Amygdala (tissue), 56 donors: ENCODE results near the gene CTRB1.
"Not testable (repeated sequence)": the region's sequence is repeated elsewhere in the genome, so short reads cannot be mapped to it uniquely, and the experiment has no call there.

Experiments
- DNase-seq, 56 donors: peaks; one replicate each; lab custom pipeline; 2025; lab: John Stamatoyannopoulos, UW

The CTRB1 gene

DNA sequence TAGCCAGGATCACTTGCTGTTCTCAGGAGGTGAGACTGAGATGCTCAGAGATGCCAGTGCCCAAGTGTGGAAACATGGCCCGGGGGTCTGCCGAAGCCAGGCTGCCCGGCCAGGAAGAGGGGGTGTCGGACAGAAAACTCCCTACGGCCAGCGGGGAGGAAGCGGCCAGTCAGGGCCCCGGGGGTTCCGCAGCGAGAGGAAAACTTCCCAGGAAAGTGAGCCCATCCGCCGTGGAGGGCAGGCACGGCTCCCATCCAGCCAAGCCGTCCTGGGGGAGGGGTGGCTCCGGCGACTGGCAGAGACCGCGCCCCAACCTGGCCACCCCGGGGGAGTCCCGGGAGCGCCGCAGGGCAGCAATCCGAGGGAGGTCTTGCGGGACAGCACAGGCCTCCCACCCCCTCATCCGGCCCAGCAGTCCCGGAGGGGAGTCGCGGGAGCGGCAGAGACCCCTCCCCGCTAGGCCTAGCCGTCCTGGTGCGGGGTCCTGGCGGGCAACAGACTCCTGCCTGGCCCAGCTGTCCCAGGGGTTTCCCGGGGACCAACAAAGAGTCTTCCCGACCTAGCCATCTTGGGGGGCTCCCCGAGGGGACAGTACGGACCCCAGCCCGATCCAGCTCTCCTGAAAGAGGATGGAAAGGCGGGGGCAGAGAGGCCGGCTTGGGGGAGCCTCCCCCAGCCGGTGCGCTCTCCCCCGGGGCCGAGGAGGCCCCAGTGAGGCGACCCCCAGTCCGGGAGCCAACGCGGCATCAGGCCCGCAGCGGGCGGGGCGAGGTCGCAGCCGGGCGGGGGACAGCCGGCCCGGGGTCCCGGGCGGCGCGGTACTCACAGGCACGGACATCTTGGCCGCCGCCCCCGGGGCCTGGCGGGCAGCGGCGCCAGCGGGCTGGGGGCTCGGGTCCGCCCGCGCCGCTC, 46.5 kb downstream of the CTRB1 start:
- peak in 23 of 56 donors; percentile 24 to 68 (median 47) for DNase-seq

- DNase-seq, result peak in 42 of 56 donors; percentile 29 to 82 (median 62)
These were observed 47.3 kb downstream of the CTRB1 start for GRCh38 chr16:75265911-75266701.

- peak in 44 of 56 donors; percentile 19 to 87 (median 62) for DNase-seq
These were observed 48.2 kb downstream of the CTRB1 start for GRCh38 chr16:75266738-75267630.

GRCh38 chr16:75267631-75268264, 49.0 kb downstream of the CTRB1 start:
- peak in 16 of 56 donors; percentile 11 to 59 (median 42) for DNase-seq

DNA sequence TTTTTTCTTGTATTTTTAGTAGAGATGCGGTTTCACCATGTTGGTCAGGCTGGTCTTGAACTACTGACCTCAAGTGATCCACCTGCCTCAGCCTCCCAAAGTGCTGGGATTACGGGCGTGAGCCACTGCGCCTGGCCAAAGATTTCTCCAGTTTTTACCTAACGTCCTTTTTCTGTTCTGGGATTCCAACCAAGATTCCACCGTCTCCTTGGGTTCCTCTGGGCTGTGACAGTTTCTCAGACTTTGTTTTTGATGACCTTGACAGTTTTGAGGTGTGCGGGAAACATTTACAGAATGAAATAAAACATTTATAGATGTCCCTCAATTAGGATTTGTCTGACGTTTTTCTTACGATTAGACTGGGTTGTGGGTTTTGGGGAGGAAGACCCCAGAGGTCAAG, 50.6 kb downstream of the CTRB1 start:
- not testable (repeated sequence) for DNase-seq

DNA sequence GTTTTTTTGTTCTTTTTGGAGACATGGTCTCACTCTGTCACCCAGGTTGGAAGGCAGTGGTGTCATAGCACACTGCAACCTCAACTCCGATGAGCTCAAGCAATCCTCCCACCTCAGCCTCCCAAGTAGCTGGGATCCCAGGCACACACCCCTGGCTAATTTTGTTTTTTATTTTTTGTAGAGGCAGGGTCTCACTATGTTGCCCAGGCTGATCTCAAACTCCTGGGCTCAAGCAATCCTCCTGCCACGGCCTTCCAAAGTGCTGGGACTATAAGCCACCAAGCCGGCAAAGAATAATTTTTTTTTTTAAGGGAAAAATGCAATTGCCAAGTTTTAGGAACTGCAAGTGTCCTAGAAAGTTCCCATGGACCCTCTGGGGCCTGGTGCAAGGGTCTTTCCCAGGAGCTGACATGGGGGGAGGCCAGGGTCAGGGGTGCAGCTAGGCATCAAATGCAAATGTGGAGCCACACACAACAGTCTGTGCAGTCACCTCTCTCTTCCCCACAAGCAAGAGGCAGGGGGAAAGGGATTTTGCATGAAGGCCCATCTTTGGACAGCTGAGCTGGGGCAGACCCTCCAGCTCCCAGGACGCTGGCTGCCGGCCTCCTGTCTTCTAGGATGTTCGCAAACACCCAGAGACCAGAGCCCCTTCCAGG, 52.8 kb downstream of the CTRB1 start:
- DNase-seq, result no peak

DNA sequence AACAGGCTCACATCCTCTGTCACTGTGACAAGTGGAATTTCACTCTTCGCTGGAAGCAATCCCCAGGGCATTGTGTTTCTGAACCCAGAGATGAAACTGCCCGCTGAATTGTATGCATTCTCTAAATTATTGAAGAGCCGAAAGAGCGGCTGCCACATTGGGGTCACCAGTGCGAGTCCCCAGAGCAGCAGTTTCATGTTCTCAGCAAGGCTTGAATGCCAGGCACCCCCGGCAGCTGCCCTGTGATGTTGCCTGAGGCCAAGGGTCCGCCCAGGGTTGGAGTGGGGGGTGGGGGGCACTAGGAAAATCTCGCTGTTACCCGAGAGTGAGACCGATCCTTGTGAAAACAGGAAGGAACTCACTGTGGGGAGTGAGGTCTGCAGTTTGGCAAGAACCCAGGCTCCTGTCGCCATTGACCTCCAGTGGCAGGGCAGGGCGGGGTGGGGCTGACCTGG, 53.3 kb downstream of the CTRB1 start:
- DNase-seq, result no peak

DNA sequence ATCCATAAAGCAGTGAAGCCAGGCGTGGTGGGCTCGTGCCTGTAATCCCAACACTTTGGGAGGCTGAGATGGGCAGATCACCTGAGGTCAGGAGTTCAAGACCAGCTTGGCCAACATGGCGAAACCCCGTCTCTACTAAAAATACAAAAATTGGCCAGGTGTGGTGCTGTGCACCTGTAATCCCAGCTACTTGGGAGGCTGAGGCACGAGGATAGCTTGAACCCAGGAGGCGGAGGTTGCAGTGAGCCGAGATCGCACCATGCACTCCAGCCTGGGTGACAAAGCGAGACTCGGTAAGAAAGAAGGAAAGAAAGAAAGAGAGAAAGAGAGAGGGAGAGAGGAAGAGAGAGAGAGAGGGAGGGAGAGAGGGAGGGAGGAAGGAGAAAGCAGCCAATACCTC, 53.8 kb downstream of the CTRB1 start:
- DNase-seq, result not testable (repeated sequence)

DNA sequence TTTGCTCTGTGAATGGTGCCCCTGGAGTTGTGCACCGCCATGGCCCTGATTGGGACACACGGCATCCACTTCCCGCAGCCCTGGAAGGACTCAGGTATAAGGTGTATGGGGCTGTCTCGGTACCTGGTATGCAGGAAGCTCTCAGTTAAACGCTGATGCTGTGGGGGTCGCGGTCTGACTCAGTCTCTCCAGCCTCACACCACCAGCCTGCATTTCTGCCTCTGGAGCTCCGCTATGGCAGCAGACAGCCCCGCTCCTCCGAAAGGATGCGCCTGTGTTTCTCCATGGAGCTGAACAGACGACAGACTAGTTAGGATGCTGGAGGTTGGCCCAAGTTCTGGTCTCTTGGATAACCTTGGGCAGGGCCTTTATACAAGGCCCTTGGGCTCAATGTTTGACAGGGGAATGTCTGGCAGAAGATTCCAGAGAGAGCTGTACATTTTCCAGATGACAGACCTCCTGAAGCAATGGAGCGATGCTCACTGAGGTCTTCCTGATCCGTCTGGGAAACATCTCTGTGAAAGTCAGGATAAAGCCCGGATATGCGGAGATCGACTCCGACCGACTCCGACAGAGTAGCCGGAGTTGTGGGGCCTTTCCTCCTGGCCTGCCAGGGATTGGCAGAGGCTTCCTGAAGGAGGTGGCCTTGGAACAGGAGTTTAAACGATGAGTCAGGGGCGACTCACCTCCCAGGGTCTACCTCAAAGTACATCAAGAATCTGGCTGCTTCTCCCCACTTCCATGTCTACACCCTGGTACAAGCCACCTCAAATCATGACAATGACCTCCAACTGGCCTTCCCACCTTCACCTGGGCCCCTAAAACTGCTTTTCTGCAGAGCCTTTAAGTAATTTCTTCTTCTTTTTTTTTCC, 54.5 kb downstream of the CTRB1 start:
- no peak for DNase-seq
